GM12865 (cell line): Measurements from ENCODE around the gene BRD8.

ENCODE experiments used
- DNase-seq: peaks from one replicate; pipeline ENCODE4 v3.0.0; 2010; ENCODE audit warnings: low read depth
- H3K4me3 ChIP-seq: 2 replicates; pipeline ENCODE4 v1.5.1; 2011; ENCODE audit warnings: mild to moderate bottlenecking, low read depth, low read length, control low read depth
- TF ChIP-seq, protein P1 (sequence below): IDR thresholded peaks from 2 replicates; pipeline ENCODE4 v1.5.1; 2011; ENCODE audit warnings: low read length, control low read depth, low read depth, inconsistent platforms; ENCODE audit not compliant: insufficient read depth; ENCODE audit errors: missing control alignments

The BRD8 gene

DNA sequence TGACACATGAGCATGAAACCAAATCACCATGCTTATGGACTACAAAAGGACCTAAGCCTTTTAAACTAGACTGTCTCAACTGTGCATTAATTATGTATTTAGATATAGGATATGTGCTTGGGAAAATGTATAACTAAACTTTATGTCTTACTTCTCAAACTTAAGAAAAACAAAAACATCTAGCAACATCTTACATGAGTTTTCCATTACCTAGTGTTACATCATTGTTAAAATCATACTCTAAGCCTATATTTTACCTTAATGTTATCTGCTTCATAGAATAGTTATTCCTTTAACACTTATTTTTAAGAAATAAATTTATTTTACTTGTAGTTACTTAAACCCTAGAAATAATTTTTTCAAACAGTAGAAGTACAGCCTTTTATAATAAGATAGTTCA is 63.2 kb downstream of the BRD8 start:
- TF ChIP-seq, protein P1, sequence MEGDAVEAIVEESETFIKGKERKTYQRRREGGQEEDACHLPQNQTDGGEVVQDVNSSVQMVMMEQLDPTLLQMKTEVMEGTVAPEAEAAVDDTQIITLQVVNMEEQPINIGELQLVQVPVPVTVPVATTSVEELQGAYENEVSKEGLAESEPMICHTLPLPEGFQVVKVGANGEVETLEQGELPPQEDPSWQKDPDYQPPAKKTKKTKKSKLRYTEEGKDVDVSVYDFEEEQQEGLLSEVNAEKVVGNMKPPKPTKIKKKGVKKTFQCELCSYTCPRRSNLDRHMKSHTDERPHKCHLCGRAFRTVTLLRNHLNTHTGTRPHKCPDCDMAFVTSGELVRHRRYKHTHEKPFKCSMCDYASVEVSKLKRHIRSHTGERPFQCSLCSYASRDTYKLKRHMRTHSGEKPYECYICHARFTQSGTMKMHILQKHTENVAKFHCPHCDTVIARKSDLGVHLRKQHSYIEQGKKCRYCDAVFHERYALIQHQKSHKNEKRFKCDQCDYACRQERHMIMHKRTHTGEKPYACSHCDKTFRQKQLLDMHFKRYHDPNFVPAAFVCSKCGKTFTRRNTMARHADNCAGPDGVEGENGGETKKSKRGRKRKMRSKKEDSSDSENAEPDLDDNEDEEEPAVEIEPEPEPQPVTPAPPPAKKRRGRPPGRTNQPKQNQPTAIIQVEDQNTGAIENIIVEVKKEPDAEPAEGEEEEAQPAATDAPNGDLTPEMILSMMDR: no peak
- DNase-seq: no peak

DNA sequence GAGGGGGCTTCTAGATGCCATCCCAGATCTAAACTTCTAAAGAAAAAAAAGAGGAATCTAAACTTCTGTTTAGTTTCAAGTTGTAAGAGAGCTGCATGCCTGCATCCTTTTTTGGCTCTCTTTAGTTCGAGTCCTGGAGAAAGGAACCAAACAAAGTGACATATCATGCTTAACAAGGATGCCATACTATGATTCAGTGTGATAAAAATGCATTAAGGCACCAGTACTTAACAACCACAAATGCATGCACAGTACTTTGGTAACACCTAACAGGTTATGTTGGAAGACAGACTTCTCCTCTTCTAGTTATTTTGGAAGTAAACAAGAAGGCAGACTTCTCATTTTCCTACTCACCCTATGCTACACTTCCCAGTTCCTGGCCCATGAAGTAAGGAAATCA is 66.5 kb downstream of the BRD8 start:
- no peak overlapping the region for H3K4me3 ChIP-seq
- DNase-seq: no peak
- TF ChIP-seq, protein P1: no peak

More for the DNA sequence above, 63.2 kb downstream of the BRD8 start:
- H3K4me3 ChIP-seq: no peak overlapping the region

DNA sequence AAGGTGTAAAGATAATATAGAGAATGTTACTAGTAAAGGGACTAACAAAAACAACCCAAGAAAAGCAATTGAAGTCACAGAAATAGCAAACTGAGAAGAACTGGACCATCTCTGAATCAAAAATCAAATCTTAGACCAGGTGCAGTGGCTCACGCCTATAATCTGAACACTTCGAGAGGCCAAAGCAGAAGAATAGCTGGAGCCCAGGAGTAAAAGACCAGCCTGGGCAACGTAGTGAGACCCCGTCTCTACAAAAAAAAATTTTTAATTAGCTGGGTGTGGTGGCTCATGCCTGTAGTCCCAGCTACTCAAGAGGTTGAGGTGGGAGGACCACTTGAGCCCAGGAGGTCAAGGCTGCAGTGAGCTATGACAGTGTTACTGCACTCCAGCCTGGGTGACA is 67.2 kb downstream of the BRD8 start:
- DNase-seq: no peak
- TF ChIP-seq, protein P1: no peak
- H3K4me3 ChIP-seq: no peak overlapping the region

DNA sequence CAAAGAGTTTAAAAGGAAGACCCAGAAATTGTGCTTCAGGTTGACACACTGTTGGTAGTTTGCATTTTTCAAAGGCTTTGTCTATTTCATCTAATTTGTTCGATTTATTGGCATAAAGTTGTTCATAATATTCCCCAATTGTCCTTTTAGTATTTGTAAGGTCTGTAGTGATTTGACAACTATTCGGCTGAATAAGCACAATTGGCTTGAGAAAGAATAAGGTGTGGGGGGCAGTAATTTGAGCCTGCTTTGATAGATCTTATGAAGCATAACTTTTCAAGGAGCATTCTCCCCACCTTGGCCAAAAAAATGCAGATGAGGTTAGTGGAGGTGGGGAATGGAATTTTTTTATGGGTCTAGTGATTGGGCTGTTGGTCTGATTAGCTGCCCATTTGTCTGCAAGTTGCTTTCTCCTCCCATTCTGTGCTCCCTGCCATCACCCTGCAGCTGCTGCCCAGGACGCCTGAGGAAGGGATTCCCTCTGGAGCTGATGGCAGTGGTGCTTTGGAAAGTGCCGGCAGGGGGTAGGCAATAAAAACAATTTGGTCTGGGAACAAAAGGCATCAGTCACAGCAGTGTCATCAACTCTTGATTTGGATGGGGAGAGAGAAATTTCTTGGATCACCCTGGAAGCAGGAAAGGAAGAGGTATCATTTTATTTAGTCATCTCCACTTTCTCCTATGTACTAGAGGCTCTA is 68.0 kb downstream of the BRD8 start:
- H3K4me3 ChIP-seq: no peak overlapping the region
- DNase-seq: no peak
- TF ChIP-seq, protein P1: no peak

DNA sequence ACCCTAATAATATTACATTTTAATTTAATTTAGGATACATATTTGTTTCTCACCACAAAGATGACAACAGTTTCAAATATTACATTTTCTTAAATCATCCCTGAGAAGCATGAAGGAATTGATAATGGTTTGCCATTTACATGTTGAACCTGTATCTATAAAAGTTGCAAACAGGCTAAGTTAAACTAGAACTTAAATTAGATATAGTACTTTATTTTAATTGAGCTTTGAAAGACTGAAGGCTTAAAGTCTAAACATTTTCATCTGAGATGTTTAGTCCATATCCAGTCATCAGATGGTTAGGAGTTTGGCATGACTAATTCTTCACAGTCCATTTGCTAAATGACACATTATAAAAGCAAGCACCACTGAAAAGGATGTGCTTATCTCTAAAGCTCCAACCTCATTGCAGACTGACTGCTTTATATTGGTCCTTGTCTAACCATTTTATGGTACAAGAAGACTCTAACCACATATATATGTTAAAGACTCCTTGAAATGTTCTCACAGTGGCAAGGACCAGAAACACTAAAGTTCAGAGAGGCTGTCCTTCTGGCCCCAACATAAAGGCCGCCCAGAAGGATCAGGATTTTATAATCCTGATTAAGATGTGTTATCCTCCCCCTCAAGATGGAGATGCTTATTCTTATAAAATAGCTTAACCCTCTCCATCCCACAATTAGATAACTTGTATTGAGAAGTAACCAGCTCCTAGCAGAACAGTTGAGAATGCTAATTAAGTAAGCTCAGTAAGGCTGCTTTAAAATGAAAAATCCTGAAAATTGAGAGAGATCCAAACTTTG is 68.8 kb downstream of the BRD8 start:
- H3K4me3 ChIP-seq: no peak overlapping the region
- TF ChIP-seq, protein P1: no peak
- no peak for DNase-seq

DNA sequence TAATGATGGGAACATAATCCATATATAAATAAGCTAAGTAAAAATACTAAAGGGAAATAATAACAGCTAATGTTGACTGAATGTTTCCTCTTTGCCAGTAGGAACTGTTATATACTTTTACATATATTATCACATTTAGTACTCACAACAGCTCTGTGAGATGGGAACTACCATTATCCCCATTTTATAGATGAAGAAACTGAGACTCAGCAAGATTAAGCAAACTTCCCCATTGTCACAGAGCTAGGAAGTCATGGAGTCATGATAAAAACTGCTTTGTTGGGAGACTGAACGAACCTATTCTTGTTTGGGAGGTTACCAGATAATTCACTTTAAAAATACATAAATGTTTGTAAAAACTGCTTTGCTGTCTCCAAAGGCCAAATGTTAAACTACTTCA is 71.2 kb downstream of the BRD8 start:
- TF ChIP-seq, protein P1: no peak
- H3K4me3 ChIP-seq: no peak overlapping the region
- no peak for DNase-seq
